Stimulated activated CD8-positive, alpha-beta memory T cell treated with anti-CD3 and anti-CD28 coated beads, Interleukin-15, amount 100 ng/mL, for 24 hours (primary cell): ENCODE measurements around the gene MAGEF1.
"Not testable (repeated sequence)": the region's sequence is repeated elsewhere in the genome, so short reads cannot be mapped to it uniquely, and the experiment has no call there.

Experiments used
- DNase-seq: peaks from one replicate; pipeline ENCODE4 v3.0.0-alpha.2; 2020; ENCODE audit warnings: low read depth

The MAGEF1 gene

GRCh38 chr3:184741798-184742675 lies 30.2 kb upstream of the MAGEF1 start:
- DNase-seq: no peak

- DNase-seq: no peak
Measured at GRCh38 chr3:184741259-184741556, 29.3 kb upstream of the MAGEF1 start.

GRCh38 chr3:184740509-184741258 lies 28.8 kb upstream of the MAGEF1 start:
- no peak for DNase-seq

GRCh38 chr3:184739594-184740505 lies 28.0 kb upstream of the MAGEF1 start:
- DNase-seq: no peak

- no peak for DNase-seq
Measured at GRCh38 chr3:184738982-184739381, 27.1 kb upstream of the MAGEF1 start.

- DNase-seq: no peak
Measured at GRCh38 chr3:184738506-184738890, 26.6 kb upstream of the MAGEF1 start.

- DNase-seq: no peak
Measured at GRCh38 chr3:184737641-184738505, 26.0 kb upstream of the MAGEF1 start.

GRCh38 chr3:184737063-184737462 lies 25.2 kb upstream of the MAGEF1 start:
- no peak for DNase-seq

GRCh38 chr3:184734903-184735701 lies 23.2 kb upstream of the MAGEF1 start:
- DNase-seq: no peak

- no peak for DNase-seq
Measured at GRCh38 chr3:184733971-184734608, 22.2 kb upstream of the MAGEF1 start.

- DNase-seq: no peak
Measured at GRCh38 chr3:184733181-184733580, 21.3 kb upstream of the MAGEF1 start.

- no peak for DNase-seq
Measured at GRCh38 chr3:184731786-184732537, 20.1 kb upstream of the MAGEF1 start.

- DNase-seq: no peak
Measured at GRCh38 chr3:184730924-184731323, 19.1 kb upstream of the MAGEF1 start.

GRCh38 chr3:184729154-184729553 lies 17.3 kb upstream of the MAGEF1 start:
- DNase-seq: not testable (repeated sequence)

- no peak for DNase-seq
Measured at GRCh38 chr3:184728010-184728527, 16.2 kb upstream of the MAGEF1 start.

GRCh38 chr3:184727357-184728009 lies 15.6 kb upstream of the MAGEF1 start:
- DNase-seq: no peak

GRCh38 chr3:184726497-184726896 lies 14.6 kb upstream of the MAGEF1 start:
- no peak for DNase-seq

- DNase-seq: no peak
Measured at GRCh38 chr3:184725176-184725719, 13.4 kb upstream of the MAGEF1 start.
